SIG-M5 treated with dmso at 0.1 percent for 504 hours (cell line): ENCODE results near the gene TTC22.

Experiments used
- DNase-seq: peaks from one replicate; lab custom pipeline; 2025; ENCODE audit not compliant: unreplicated experiment; lab: John Stamatoyannopoulos, UW

TTC22 gene

GRCh38 chr1:54810153-54810942, 9.2 kb upstream of the TTC22 start:
- DNase-seq: peak; percentile 41

- no peak for DNase-seq
These were observed 8.5 kb upstream of the TTC22 start for GRCh38 chr1:54809496-54810074.

- no peak for DNase-seq
These were observed 7.5 kb upstream of the TTC22 start for GRCh38 chr1:54808443-54809207.

GRCh38 chr1:54807756-54808155, 6.6 kb upstream of the TTC22 start:
- DNase-seq: no peak

GRCh38 chr1:54806931-54807611, 5.9 kb upstream of the TTC22 start:
- no peak for DNase-seq

GRCh38 chr1:54805981-54806381, 4.9 kb upstream of the TTC22 start:
- no peak for DNase-seq

GRCh38 chr1:54805466-54805865, 4.3 kb upstream of the TTC22 start:
- no peak for DNase-seq

GRCh38 chr1:54804471-54805132, 3.5 kb upstream of the TTC22 start:
- DNase-seq: no peak

GRCh38 chr1:54803761-54804470, 2.8 kb upstream of the TTC22 start:
- no peak for DNase-seq

GRCh38 chr1:54800041-54800898, 853 bp downstream of the TTC22 start:
- DNase-seq: no peak

- DNase-seq: peak; percentile 47
These were observed 2.1 kb downstream of the TTC22 start for GRCh38 chr1:54798769-54799641.

- no peak for DNase-seq
These were observed 2.9 kb downstream of the TTC22 start for GRCh38 chr1:54798206-54798605.

- DNase-seq: no peak
These were observed 4.2 kb downstream of the TTC22 start for GRCh38 chr1:54796902-54797301.

GRCh38 chr1:54795841-54796468, 5.2 kb downstream of the TTC22 start:
- no peak for DNase-seq

GRCh38 chr1:54795356-54795665, 5.8 kb downstream of the TTC22 start:
- DNase-seq: no peak

- DNase-seq: no peak
These were observed 6.4 kb downstream of the TTC22 start for GRCh38 chr1:54794451-54795355.

- DNase-seq: no peak
These were observed 8.3 kb downstream of the TTC22 start for GRCh38 chr1:54792686-54793282.
